Ishikawa (cell line): ENCODE measurements around the gene HRH4.

Experiments used
- CEBPB ChIP-seq: IDR thresholded peaks from 2 replicates; pipeline ENCODE4 v1.6.1; 2012
- RAD21 ChIP-seq: IDR thresholded peaks from 2 replicates; pipeline ENCODE4 v1.6.1; 2012; ENCODE audit warnings: low read depth
- TCF12 ChIP-seq: IDR thresholded peaks from 2 replicates; pipeline ENCODE4 v1.6.1; 2012; ENCODE audit warnings: low read depth
- YY1 ChIP-seq: IDR thresholded peaks from 2 replicates; pipeline ENCODE4 v1.6.1; 2012; ENCODE audit warnings: low read depth
- ZBTB7A ChIP-seq: IDR thresholded peaks from 2 replicates; pipeline ENCODE4 v1.6.1; 2012; ENCODE audit warnings: low read depth
- TF ChIP-seq, protein P1 (sequence below): IDR thresholded peaks from 2 replicates; pipeline ENCODE4 v1.6.1; 2012; ENCODE audit warnings: low read depth, mild to moderate bottlenecking

DNA sequence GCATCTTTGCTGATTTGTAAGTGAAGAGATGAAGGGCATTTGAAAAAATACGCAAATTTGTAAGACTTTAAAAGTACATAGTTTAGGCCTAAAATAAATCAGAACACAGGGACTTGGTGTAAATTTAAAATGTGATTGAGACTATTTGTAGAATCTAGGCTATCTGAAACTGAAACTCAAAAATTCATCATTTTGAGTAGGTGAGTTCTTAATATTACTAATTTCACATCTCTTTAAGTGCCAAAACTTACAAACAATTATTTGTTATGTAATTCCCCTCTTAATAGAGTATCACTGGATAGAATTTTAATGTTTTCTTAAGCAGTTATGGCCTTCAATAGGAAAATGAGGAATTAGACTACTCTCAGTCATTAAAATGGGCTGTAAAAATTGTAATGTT is 14.0 kb upstream of the HRH4 start:
- TF ChIP-seq YY1 = no peak
- TF ChIP-seq, protein P1, sequence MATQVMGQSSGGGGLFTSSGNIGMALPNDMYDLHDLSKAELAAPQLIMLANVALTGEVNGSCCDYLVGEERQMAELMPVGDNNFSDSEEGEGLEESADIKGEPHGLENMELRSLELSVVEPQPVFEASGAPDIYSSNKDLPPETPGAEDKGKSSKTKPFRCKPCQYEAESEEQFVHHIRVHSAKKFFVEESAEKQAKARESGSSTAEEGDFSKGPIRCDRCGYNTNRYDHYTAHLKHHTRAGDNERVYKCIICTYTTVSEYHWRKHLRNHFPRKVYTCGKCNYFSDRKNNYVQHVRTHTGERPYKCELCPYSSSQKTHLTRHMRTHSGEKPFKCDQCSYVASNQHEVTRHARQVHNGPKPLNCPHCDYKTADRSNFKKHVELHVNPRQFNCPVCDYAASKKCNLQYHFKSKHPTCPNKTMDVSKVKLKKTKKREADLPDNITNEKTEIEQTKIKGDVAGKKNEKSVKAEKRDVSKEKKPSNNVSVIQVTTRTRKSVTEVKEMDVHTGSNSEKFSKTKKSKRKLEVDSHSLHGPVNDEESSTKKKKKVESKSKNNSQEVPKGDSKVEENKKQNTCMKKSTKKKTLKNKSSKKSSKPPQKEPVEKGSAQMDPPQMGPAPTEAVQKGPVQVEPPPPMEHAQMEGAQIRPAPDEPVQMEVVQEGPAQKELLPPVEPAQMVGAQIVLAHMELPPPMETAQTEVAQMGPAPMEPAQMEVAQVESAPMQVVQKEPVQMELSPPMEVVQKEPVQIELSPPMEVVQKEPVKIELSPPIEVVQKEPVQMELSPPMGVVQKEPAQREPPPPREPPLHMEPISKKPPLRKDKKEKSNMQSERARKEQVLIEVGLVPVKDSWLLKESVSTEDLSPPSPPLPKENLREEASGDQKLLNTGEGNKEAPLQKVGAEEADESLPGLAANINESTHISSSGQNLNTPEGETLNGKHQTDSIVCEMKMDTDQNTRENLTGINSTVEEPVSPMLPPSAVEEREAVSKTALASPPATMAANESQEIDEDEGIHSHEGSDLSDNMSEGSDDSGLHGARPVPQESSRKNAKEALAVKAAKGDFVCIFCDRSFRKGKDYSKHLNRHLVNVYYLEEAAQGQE = no peak
- no peak for TF ChIP-seq TCF12
- TF ChIP-seq CEBPB = no peak
- no peak for TF ChIP-seq ZBTB7A
- TF ChIP-seq RAD21 = no peak
